Measurements from ENCODE around the gene CELF2.

- TF ChIP-seq EZH2 (IDR thresholded peaks at IDR 0.05) (no peak), CTCF (IDR thresholded peaks at IDR 0.05) (no peak)
These were observed 275.7 kb downstream of the CELF2 start for GRCh38 chr10:11293332-11293731.
